SK-N-SH (cell line): ENCODE results near the gene ENOX1. TPM values are rescaled to one million over a fixed set of nuclear protein-coding genes. Genes with fewer than 3 reads are reported as not detected.

Experiments
- CTCF ChIA-PET: fragments of 300-600, 350-600 bp; formaldehyde crosslinking; extraction: SDS; loops from one replicate; lab custom pipeline; 2021; lab: Yijun Ruan, JAX
- POLR2A ChIA-PET: fragments of 350-600 bp; sonication (Branson Sonifier 250); formaldehyde crosslinking; extraction: SDS; loops from one replicate; lab custom pipeline; 2020; ENCODE audit warnings: antibody characterized with exemption, inconsistent platforms; lab: Yijun Ruan, JAX
- DNase-seq: peaks from one replicate; pipeline ENCODE4 v3.0.0; 2012
- H2AFZ ChIP-seq: fragments of 200-600 bp; sonication (generic); 2 replicates; pipeline ENCODE4 v1.8.1; 2016; ENCODE audit warnings: antibody characterized with exemption, mild to moderate bottlenecking, low read depth
- H3F3A ChIP-seq: fragments of 200-600 bp; sonication (generic); replicated peaks from 2 replicates; pipeline ENCODE3; 2016; ENCODE audit warnings: antibody characterized with exemption, mild to moderate bottlenecking; ENCODE audit not compliant: insufficient read depth
- H3K27ac ChIP-seq, 2 experiments: fragments of 200-500 bp in 1 of 2; fragments of 200-600 bp in 1 of 2; sonication (Bioruptor generic) in 1 of 2; sonication (generic), shearing (Covaris generic) in 1 of 2; 2 replicates each; pipeline versions ENCODE4 v1.5.1 to v1.6.1; 2014 to 2016; ENCODE audit warnings: low read depth in 2 of 2, inconsistent platforms in 1 of 2, low read length in 1 of 2, mild to moderate bottlenecking in 1 of 2, mixed read lengths in 1 of 2
- H3K27me3 ChIP-seq: fragments of 200-600 bp; sonication (generic), shearing (Covaris generic); 2 replicates; pipeline ENCODE4 v1.6.1; 2016; ENCODE audit warnings: mixed run types; ENCODE audit not compliant: insufficient read depth
- H3K36me3 ChIP-seq, 2 experiments: fragments of 200-500 bp in 1 of 2; fragments of 200-600 bp in 1 of 2; sonication (Bioruptor generic) in 1 of 2; sonication (generic) in 1 of 2; replicated peaks in 1 of 2; 2 replicates each; pipeline versions ENCODE3 to v1.5.1; 2014 to 2016; ENCODE audit warnings: low read length in 1 of 2, mild to moderate bottlenecking in 1 of 2; ENCODE audit not compliant: insufficient read depth in 2 of 2, control insufficient read depth in 1 of 2
- H3K4me1 ChIP-seq, 2 experiments: fragments of 200-500 bp in 1 of 2; fragments of 200-600 bp in 1 of 2; sonication (Bioruptor generic) in 1 of 2; sonication (generic), shearing (Covaris generic) in 1 of 2; 2 replicates each; pipeline versions ENCODE4 v1.5.1 to v1.6.1; 2014 to 2016; ENCODE audit warnings: low read depth in 1 of 2, low read length in 1 of 2, mixed run types in 1 of 2; ENCODE audit not compliant: insufficient read depth in 2 of 2, control insufficient read depth in 1 of 2
- H3K4me2 ChIP-seq: fragments of 200-600 bp; sonication (generic), shearing (Covaris generic); 2 replicates; pipeline ENCODE4 v1.6.1; 2017; ENCODE audit warnings: mixed run types
- H3K4me3 ChIP-seq, 2 experiments: fragments of 200-500 bp in 1 of 2; fragments of 200-600 bp in 1 of 2; sonication (Bioruptor generic) in 1 of 2; sonication (generic), shearing (Covaris generic) in 1 of 2; 2 replicates each; pipeline versions ENCODE4 v1.5.1 to v1.8.1; 2014 to 2016; ENCODE audit warnings: low read depth in 2 of 2, inconsistent platforms in 1 of 2, low read length in 1 of 2, mild to moderate bottlenecking in 1 of 2, mixed read lengths in 1 of 2, moderate library complexity in 1 of 2
- H3K79me2 ChIP-seq: fragments of 200-600 bp; sonication (generic); 2 replicates; pipeline ENCODE4 v1.8.1; 2017; ENCODE audit warnings: mild to moderate bottlenecking; ENCODE audit not compliant: insufficient read depth
- H3K9ac ChIP-seq: fragments of 200-600 bp; sonication (generic); 2 replicates; pipeline ENCODE4 v1.6.1; 2017; ENCODE audit warnings: mixed run types
- H3K9me2 ChIP-seq: fragments of 200-600 bp; sonication (generic); 2 replicates; pipeline ENCODE4 v1.6.1; 2017; ENCODE audit warnings: mixed run types
- H3K9me3 ChIP-seq: fragments of 200-600 bp; sonication (generic); 2 replicates; pipeline ENCODE4 v1.6.1; 2017; ENCODE audit warnings: mixed run types, mild to moderate bottlenecking, moderate library complexity
- H4K20me1 ChIP-seq: fragments of 200-600 bp; sonication (generic); 2 replicates; pipeline ENCODE4 v1.6.1; 2017; ENCODE audit warnings: mild to moderate bottlenecking, mixed run types; ENCODE audit not compliant: insufficient read depth
- CTCF ChIP-seq: fragments of 200-600 bp; sonication (generic); IDR thresholded peaks from 2 replicates; pipeline ENCODE4 v1.6.1; 2017; ENCODE audit warnings: antibody characterized with exemption, mild to moderate bottlenecking, moderate library complexity
- ELF1 ChIP-seq: IDR thresholded peaks from 2 replicates; pipeline ENCODE4 v1.4.0; 2012
- EP300 ChIP-seq, 2 experiments: IDR thresholded peaks; 2 replicates each; pipeline versions ENCODE4 v1.4.0 to v1.6.1; 2012; ENCODE audit warnings: borderline replicate concordance in 1 of 2, low read depth in 1 of 2, low read length in 1 of 2
- FOSL2 ChIP-seq: IDR thresholded peaks from 2 replicates; pipeline ENCODE4 v1.4.0; 2012; ENCODE audit warnings: low read depth, mild to moderate bottlenecking, moderate library complexity, borderline replicate concordance
- FOXM1 ChIP-seq: IDR thresholded peaks from 2 replicates; pipeline ENCODE4 v1.4.0; 2012; ENCODE audit warnings: low read depth, mild to moderate bottlenecking
- GABPA ChIP-seq: IDR thresholded peaks from 2 replicates; pipeline ENCODE4 v1.4.0; 2012; ENCODE audit warnings: low read depth, mild to moderate bottlenecking
- MAX ChIP-seq: IDR thresholded peaks from 2 replicates; pipeline ENCODE4 v1.4.0; 2012; ENCODE audit warnings: low read depth
- MXI1 ChIP-seq: IDR thresholded peaks from 2 replicates; pipeline ENCODE4 v1.6.1; 2012; ENCODE audit warnings: mild to moderate bottlenecking, low read depth, low read length, improper control_type of control experiment
- NFIC ChIP-seq: IDR thresholded peaks from 2 replicates; pipeline ENCODE4 v1.4.0; 2012; ENCODE audit warnings: borderline replicate concordance
- NRF1 ChIP-seq: IDR thresholded peaks from 2 replicates; pipeline ENCODE4 v1.6.1; 2012; ENCODE audit warnings: low read depth, mild to moderate bottlenecking, low read length
- PBX3 ChIP-seq: IDR thresholded peaks from 2 replicates; pipeline ENCODE4; 2012
- POLR2AphosphoS5 ChIP-seq: IDR thresholded peaks from 2 replicates; pipeline ENCODE4 v1.6.1; 2012; ENCODE audit warnings: low read depth, low read length
- RAD21 ChIP-seq: IDR thresholded peaks from 2 replicates; pipeline ENCODE4 v1.6.1; 2012; ENCODE audit warnings: mild to moderate bottlenecking, low read length
- RCOR1 ChIP-seq: fragments of 150-350 bp; IDR thresholded peaks from 2 replicates; pipeline ENCODE4 v1.6.1; 2017; ENCODE audit warnings: antibody characterized with exemption, low read length
- REST ChIP-seq: IDR thresholded peaks from 2 replicates; pipeline ENCODE4 v1.6.1; 2012; ENCODE audit warnings: mild to moderate bottlenecking, low read depth, low read length, moderate library complexity
- RXRA ChIP-seq: IDR thresholded peaks from 2 replicates; pipeline ENCODE4 v1.4.0; 2012; ENCODE audit warnings: low read depth, mild to moderate bottlenecking, borderline replicate concordance
- TAF1 ChIP-seq: IDR thresholded peaks from 2 replicates; pipeline ENCODE4 v1.6.1; 2012; ENCODE audit warnings: low read depth, mild to moderate bottlenecking, low read length, moderate library complexity, borderline replicate concordance
- TCF12 ChIP-seq: IDR thresholded peaks from 2 replicates; pipeline ENCODE4 v1.4.0; 2012
- YY1 ChIP-seq: IDR thresholded peaks from 2 replicates; pipeline ENCODE4 v1.4.0; 2012; ENCODE audit warnings: low read depth, mild to moderate bottlenecking
- WGBS: methylation state at CpG from one replicate; pipeline ENCODE4 v1.1.6; 2017; ENCODE audit warnings: low lambda C conversion rate; 5-methylcytosine and 5-hydroxymethylcytosine counted together
- polyA plus RNA-seq, 3 experiments: library from polyadenylated mRNA; depleted of rRNA; stranded (reverse); fragments of >200 nt; gene quantifications; 2 replicates each; pipeline ENCODE4 v1.2.3, GENCODE V29; 2012

ENOX1 gene
- polyA plus RNA-seq, 1 of the 3 experiments (the other 2 are of a cell fraction) = 5.8 TPM

GRCh38 chr13:43732726-43733125 is 54.0 kb downstream of the ENOX1 start:
- H3F3A ChIP-seq = no peaks in the 10 kb centered on the region
- no peak overlapping the region for H3K9ac ChIP-seq
- no peak overlapping the region for H3K4me3 ChIP-seq
- TF ChIP-seq GABPA (no peak), RXRA (no peak), REST (no peak), ELF1 (no peak), NFIC (no peak), MXI1 (no peak), PBX3 (no peak), FOSL2 (no peak), CTCF (no peak), TCF12 (no peak), TAF1 (no peak), RCOR1 (no peak), RAD21 (no peak), POLR2AphosphoS5 (no peak), EP300 (IDR thresholded peaks at IDR 0.05; ENCODE audit: borderline replicate concordance in 1 of 2, low read depth in 1 of 2, low read length in 1 of 2) (no peak), FOXM1 (no peak), NRF1 (no peak), YY1 (no peak), MAX (no peak)
- no peak for DNase-seq
- H3K27ac ChIP-seq = no peak overlapping the region
- H3K79me2 ChIP-seq = no peaks in the 10 kb centered on the region
- no peaks in the 10 kb centered on the region for H3K9me3 ChIP-seq
- no peaks in the 10 kb centered on the region for H3K9me2 ChIP-seq
- no peaks in the 10 kb centered on the region for H3K36me3 ChIP-seq
- H3K4me1 ChIP-seq = peaks cover 3 to 8% of the 10 kb centered on the region in 2 experiments; a peak in 3 of 4 replicates
- H3K27me3 ChIP-seq = no peaks in the 10 kb centered on the region
- ChIA-PET POLR2A (no interaction called here), CTCF (interaction anchor here (0.7 kb wide), 1 partner anchor 35 kb away, joined by 3 read pairs; no protein-coding TSS in a partner anchor)
- H4K20me1 ChIP-seq = no peaks in the 10 kb centered on the region
- WGBS = 95% methylated on average over 3 of the region's 3 CpGs
- H2AFZ ChIP-seq = no peak overlapping the region
- H3K4me2 ChIP-seq = no peak overlapping the region
